ENCODE results near the gene ZNF593OS.

- TF ChIP-seq SIN3A (IDR thresholded peaks at IDR 0.05; ENCODE audit: borderline replicate concordance, insufficient read depth, low read length) (no peak), POLR2AphosphoS5 (IDR thresholded peaks at IDR 0.05; ENCODE audit: low read depth, low read length) (no peak)
These were observed 16.8 kb upstream of the ZNF593OS start for GRCh38 chr1:26188477-26188876.
